Stimulated activated CD4-positive, alpha-beta T cell treated with anti-CD3 and anti-CD28 coated beads, Interleukin-15, amount 100 ng/mL, for 24 hours (primary cell): ENCODE results near the gene ARL15.

ENCODE experiments used
- DNase-seq: peaks from one replicate; pipeline ENCODE4 v3.0.0-alpha.2; 2020

The ARL15 gene

DNA sequence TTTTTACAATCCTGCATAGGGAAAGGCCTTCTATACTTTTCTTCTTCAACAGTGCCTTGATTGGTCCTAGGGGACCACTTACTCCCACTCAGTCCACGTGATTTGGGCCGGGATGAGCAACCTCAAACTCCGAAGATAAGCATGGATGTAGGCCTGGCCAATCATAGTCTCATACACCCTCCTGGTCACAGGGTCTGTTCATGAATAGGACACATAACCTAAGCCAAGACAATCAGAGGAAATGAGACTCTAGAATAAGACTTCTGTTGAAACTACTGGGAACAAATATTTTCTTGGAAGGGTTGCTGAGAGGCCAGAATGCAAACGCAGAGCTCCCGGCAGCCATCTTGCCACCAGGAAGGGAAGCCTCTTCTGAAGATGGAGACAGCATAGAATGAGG lies 68.1 kb downstream of the ARL15 start:
- no peak for DNase-seq

DNA sequence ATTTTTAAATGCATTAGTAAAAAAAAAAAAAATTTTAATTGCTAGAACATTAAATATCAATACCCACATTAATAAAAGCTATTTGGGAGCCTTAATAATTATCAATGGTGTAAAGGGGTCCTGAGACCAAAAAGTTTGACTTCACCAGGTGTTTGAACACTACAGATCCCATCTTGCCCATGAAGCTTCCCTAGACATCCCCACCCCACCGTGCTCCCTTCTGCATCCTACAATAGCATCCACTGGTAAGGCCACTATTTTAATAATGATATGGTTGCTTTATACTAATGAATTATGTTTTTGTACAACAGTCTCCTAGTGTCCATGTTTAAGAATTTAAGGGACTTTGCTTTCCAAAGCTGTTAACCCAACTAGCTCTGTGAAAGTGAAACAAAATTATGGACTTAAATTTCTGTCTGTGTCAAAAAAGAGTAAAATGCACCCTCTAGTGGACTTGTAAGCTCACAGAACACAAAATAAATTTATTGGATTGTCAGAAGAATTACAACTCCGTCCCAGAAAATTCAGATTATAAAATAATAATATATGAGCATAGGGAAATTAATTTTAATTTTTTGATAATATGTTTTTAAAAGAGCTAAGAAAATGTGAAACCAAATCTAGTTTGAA lies 76.0 kb downstream of the ARL15 start:
- DNase-seq: no peak

GRCh38 chr5:54230936-54231685 lies 79.3 kb downstream of the ARL15 start:
- DNase-seq: no peak

GRCh38 chr5:54229041-54229780 lies 81.2 kb downstream of the ARL15 start:
- peak; percentile 81 for DNase-seq

DNA sequence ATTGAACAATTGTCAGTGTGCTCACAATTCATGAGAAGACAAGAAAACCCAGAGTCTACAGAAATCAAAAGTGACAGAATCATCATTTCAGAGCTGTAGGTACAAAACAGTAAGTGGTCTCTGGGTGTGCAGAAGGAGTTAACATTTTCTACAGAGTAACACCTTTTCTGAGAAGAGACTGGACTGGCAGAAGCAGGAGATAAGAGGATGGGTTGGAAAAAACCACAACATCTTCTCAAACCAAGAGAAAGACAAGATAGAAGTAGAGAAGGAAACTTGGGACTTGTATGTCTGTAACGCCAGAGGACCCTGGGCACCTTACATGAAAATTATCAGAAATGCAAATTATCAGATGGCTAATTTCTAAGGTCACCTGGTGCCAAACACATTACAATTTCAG lies 82.6 kb downstream of the ARL15 start:
- no peak for DNase-seq

- DNase-seq: no peak
Measured at GRCh38 chr5:54227109-54227508, 83.3 kb downstream of the ARL15 start.

DNA sequence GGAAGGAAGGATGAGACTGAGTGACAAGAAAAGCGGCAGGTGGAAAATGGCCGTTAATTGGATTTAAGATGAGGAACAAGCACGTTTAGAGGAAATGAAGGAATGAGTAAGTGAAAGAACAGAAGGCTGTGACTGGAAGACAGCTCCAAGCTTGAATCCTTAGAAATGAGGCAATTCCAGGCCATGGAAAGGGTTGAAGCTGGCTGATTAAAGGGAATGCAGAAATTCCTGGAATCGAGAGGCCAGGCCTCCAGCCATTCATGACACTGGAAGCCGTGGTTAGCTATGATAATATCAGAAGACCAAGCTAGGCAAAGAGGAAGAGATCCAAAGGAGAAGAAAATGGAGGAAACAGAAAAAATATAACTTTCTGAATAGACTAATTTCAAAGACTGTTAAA lies 84.2 kb downstream of the ARL15 start:
- DNase-seq: no peak

DNA sequence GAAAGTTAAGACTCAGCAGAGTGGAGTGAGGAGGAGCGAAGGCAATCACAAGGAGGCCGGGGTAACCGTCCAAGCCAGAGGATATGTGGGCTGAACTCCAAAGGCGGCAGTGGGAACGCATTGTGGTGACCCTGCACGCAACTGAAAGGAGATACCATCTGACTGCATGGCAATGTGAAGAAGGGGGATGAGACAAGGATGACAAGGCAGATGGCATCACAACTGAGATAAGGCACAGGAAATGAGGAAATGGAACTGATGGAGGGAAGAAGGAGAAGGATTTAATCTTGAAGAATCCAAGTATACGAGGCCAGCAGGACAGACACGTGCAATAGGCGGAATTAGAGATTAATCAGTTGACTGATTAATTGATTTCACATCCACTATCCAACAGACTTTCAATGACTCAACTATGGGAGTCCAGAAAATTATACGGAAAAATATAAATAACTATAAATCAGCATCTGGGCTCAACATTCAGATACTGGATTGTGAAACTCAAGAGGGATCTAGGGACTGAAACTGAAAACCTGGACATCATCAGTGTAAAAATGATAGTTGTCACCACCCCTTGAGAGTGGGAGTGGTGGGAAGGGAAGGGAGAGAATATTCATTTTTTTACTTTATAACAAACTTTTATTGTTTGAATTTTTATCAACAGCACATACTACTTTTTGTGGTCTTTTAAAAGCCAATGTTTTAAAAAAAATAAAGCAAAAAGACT lies 86.1 kb downstream of the ARL15 start:
- no peak for DNase-seq

- DNase-seq: no peak
Measured at GRCh38 chr5:54222336-54222735, 88.0 kb downstream of the ARL15 start.

- DNase-seq: no peak
Measured at GRCh38 chr5:54221135-54221534, 89.2 kb downstream of the ARL15 start.

DNA sequence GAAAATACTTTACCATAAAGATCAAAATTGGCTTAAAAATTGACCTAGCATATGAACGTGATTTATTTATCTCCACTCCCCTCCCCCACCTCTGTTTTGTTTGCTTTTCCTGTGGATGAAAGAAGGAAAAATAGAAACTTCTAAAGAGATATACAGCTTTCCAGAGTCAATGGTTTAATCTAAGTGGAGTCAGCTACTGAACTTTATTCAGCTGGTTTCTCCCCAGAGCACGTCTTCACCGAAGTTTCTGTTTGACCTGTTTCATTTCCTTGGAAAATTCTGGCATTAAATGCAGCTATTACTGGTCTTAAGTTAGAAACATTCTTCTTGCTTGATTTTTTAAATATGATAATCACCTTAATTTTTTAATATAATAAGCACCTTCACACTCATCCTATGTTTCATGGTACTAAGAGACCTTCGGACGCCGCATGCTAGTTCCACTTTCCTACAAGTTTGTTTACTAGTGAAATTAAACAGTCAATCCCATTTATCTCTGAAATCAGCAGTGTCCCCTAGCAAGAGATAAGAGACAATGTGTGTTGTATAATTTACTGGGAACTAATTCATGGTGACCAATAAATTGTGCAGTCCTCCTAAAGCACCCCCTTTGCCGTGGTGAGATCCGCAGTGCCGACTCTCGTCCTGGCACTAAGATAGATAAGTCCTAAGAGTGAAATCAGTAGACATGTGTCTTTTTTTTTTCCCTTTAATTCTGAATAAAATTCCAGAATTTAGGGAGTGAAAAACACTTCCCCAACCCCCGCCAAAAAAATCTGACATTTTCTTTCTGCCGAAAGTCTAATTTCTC lies 89.9 kb downstream of the ARL15 start:
- no peak for DNase-seq

- peak; percentile 6 for DNase-seq
Measured at GRCh38 chr5:54217826-54218503, 92.4 kb downstream of the ARL15 start.

DNA sequence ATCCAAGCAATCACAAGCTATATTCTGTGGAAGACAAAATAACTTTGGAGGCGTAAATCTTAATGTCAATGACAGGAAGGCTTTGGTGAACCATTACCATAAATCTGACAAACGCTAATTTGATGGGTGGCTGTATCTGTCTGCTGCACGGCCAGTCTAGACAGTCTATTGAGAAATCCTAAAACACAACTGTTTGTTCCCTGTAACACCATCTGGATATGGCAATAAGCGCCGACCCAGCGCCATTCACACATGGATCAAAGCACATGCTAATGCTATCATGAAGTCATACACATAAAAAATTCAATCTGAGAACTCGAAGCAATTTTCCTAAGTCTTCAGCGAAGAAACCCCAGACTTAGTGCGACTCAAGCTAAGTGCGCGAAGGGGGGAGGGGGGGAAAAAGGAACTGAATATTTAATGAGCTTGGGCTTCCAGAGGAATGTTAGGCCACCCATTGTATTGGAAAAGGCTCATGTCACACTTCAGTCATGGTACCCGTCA lies 95.1 kb downstream of the ARL15 start:
- no peak for DNase-seq

DNA sequence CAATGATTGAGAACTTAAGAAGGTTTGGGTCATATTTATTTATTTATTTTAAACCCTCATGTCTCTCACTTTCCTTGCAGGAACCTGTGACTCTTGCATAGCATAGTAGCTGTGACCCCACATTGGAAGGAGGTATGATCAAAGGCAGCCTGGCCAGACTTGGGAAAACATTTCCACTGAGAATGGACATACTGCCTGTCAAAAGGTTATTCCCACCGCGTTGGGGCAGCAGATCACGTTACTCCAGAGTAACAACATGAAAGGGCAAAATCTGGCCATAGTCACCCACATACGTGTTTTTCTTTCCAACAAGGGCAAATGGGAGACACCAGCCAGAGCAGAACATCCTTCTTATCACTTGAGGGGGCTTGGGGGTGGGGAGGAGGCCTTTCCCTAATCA lies 95.7 kb downstream of the ARL15 start:
- no peak for DNase-seq

GRCh38 chr5:54212331-54212730 lies 98.0 kb downstream of the ARL15 start:
- DNase-seq: no peak

- DNase-seq: no peak
Measured at GRCh38 chr5:54211912-54212311, 98.5 kb downstream of the ARL15 start.

DNA sequence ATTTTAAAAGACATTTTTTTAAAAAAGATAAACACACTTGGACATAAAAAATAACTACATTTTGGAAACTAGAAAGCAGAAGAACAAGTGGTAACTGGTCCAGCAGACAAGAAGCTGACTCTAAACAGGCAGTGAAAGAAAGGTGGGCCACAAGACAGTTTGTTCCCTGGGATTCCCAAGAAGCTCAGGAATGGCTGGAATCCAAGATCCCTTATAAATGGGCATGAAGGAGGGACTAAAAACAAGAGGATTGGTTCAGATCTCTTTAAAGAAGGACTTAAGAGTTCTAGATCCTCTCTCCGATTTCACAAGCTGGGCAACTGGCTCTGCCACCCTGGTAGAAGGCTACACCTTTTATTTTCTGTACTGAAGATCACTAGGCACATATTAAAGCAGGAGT lies 102.8 kb downstream of the ARL15 start:
- DNase-seq: no peak

DNA sequence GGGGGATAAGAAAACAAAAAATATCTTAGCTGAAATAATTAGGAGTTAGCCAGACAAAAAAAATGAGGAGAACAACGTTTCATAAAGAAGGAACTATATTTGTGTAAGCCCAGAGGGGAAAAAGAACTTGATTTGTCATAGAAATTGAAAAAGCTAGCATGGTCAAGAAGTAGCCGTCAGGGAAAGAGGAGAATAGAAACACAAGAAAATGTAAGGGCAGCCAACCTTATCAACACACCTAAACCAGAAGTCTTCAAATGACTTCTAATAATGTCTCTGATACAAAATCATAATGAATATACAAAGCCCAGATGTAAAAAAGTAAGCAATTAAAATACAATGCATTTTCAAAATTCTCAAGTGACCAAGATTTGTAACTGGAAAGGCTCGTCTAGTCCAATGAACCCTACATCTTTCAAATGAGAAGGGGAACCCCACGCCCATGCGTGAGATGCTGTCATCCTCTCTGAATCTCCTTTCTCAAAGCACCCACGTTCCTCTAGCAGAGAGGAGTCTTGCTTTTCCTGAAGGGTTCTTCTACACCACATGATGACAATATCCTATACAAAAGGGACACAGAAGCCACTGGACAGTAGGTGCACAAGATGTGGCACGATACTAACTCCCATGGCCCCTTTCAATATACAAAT lies 103.7 kb downstream of the ARL15 start:
- no peak for DNase-seq

- no peak for DNase-seq
Measured at GRCh38 chr5:54205918-54206317, 104.5 kb downstream of the ARL15 start.

GRCh38 chr5:54205453-54205852 lies 104.9 kb downstream of the ARL15 start:
- no peak for DNase-seq

DNA sequence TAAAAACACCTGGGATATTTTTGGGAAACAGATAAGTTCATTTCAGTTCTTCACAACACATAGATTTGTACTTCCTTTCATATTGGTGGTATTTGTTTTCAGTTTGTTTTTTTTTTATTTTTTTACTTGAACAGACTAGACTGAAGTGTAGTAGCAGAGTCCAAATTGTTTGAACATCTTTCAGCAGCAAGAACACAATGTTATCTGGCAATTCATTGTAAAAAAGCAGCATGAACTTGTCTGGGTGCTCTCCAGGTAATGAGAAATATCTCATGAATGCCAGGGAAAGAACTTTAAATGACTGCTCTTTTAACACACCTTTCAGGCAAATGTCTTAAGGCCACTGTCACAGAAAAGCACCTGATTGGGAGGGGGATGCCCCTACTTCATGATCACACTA lies 113.4 kb downstream of the ARL15 start:
- DNase-seq: no peak
